GM19467 (cell line): ENCODE results near the gene SSH3.

ENCODE experiments used
- ATAC-seq: cut with Tn5 transposase; IDR thresholded peaks from one replicate; pipeline ENCODE4 v1.9.1; 2021; ENCODE audit warnings: mild to moderate bottlenecking, moderate library complexity; ENCODE audit not compliant: unreplicated experiment

Gene SSH3

DNA sequence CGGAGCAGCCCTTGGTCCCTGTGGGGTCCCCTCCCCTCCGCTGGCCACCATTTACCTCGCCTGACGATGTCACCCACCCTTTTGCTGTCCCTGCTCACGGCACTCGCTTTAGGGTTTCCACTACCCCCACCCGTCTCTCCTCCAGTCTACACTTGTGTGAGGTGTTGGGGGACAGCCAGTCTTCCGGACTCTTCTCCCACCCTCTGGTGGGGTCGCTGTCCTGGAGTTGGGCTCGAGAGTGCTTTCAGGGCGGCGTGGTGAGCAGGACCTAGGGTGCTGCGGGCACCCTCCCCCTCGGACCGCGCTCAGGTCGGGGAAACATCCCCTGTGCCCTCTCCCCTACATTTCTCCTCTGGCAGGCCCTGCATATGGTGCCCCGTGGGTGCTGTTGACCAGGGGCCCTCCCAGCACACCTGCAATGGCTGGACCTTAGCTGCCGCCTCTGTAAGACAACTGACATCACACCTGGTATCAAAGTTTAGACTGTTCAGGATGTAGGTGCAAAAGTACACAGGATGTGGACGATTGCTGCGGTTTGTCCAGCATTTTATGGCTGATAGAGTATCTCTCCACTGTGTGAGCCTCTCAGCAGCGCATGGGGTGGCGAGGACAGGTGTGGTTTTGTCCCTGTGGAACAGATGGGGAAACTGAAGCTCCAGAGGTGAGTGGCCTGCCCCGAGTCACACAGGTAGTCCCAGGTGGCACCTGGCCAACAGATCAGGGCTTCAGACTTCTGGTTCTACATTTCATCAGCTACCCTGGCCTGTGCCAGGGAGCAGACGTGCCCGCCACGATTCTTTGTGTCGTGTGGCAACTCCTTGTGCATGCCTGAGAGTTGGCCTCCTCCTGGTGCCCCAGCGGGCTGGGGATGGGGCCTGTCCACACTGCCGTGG lies 35.9 kb upstream of the SSH3 start:
- no peak for ATAC-seq

DNA sequence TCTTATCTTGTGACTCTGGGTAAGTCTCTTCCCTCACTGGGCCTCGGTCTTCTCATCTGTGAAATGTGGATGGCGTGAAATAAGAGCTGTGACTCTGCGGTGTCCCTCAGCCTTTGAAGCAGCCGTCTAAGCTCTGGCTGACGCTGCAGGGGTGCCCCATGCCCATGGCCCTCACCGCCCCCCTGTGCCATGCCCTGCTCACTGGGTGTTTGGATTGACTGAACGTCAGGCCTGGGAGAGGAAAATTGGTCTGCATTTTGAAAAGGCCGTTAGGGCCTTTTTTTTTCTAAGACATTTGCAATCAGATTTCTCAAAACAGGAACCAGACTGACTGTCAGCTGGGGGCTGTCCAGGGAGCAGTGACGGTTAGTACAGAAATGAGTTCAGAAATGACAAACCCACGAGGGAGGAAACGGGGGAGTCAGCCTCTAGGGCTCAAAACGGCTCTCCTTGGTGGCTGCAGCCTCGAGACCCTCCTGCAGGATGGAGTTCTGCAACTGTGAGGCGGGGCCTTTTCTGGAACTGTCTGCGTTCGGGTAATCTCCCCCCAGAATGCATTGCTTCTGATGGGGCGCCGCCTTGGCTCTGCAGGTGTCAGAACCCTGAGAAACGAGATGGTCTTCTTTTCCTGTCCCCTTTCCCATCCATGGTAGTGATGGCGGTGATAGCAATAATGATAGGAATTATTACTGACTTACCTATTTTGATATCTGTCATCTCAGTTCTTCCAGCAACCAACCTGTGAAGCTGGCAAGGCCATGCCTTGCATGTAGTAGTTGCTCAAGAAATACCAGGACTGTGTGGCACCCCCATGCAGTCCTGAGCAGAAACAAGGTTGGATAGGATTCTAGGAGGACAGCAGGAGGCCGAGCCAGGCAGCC lies 35.0 kb upstream of the SSH3 start:
- ATAC-seq = no peak

DNA sequence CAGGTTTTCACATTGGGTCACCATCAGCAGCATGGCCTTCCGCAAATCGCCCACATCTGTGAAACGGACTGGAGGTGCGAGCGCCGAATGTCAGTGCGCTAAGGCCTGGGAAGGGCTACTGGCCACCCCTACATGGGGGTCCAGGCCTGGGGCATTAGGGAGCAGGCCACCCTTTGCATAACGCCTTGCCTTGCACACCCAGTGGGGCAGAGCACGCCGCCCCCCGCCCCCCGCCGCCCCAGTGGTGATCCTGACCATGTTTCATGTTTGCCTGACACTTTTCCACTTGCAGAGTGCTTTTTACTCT lies 34.4 kb upstream of the SSH3 start:
- no peak for ATAC-seq

DNA sequence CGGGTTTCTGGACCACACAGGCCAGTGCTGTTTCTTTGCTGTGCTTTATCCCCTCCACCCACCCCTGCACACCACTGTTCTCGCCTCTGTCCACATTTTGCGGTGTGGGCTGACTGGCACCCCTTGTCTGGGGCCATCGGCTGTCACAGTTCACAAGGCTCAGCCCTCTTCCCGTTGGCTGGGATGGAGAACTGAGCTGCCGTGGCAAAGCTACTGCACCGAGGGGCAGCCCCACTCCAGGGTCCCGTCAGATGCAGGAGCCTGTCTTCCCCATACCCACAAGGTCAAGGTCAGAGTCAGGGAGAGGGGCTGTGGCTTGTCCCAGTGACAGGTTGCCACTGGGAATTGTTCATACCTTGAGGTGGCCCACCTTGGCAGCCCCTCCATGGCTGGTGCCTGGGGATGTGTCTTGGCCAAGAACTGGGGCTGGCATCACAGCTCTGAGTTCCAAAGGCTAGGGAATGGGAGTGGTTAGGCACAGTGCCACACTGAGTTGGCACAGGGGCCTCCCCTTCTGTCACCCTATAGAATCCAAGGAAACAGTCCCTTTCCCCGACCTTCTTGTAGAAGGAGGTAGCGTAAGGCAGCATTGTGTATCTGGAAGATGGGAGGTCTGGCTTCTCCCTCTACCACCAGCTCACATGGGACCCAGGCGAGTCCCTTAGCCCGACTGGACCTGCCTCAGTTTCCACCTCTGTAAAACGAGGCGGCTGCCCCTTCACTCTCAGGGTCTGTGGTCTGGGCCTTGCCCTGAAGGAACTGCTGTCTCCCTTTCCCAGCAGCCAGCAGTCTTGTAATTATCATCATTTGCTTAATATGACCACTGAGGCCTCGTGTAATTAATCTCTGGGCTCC lies 33.7 kb upstream of the SSH3 start:
- no peak for ATAC-seq

DNA sequence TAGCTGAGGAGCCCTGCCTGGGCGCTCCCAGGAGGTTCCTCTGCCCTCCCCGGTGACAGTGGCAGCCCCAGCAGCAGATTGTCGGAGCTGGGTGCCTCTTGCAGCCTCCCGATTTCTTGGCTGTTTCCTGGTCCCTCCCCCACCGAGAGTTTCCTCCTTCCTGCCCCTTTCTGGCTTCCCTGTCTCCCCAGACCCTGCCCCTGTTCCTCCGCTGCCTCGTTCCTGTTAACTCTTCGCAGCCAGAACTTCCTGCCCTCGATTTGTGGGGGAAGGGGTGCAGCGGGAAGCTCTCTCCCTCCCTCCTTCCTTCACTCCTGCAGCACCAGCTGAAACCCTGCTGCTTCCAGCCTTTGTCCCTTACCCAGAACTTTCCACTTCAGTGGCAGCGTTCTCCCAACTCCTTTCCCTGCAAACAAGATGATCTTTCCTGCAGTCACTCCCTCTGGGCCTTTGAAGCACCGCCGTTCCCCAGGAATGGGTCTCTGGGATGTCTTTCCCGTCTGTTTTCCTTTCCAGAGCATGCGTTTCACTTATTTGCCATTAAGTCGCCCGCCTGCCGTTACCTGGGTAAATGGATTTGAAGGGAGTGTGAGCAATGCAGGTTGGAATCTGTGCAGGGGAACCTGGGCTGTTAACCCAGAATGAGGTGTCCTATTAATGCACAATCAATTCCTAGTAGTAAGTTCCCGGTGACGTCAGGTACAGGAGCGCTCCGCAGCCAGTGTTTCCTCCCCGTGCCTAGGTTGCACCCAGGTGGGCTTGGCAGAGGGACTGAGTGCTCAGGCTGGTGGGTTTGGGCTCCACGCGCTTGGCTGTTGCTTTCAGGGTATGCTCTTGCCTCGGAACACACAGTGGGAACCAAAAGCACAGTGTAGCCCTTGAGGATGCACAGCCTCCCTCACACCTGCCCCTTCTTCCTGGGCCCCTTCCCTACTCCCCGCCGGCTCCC lies 32.8 kb upstream of the SSH3 start:
- no peak for ATAC-seq

DNA sequence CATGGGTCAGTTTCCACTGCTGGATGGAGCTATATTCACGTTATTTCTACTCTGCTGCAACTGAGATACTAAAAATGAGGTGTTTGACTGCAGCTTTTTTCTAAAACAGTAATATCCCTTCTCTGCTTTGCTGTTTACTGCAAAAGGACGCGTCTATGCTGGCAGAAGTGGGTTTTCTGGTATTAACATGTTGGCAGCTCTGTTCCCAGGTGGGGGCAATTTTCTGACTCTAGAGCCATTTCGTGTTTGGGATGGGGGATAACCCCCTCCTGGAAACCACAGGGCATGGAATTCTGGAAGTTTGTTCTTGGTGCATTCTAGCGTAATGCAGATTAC lies 32.2 kb upstream of the SSH3 start:
- no peak for ATAC-seq

DNA sequence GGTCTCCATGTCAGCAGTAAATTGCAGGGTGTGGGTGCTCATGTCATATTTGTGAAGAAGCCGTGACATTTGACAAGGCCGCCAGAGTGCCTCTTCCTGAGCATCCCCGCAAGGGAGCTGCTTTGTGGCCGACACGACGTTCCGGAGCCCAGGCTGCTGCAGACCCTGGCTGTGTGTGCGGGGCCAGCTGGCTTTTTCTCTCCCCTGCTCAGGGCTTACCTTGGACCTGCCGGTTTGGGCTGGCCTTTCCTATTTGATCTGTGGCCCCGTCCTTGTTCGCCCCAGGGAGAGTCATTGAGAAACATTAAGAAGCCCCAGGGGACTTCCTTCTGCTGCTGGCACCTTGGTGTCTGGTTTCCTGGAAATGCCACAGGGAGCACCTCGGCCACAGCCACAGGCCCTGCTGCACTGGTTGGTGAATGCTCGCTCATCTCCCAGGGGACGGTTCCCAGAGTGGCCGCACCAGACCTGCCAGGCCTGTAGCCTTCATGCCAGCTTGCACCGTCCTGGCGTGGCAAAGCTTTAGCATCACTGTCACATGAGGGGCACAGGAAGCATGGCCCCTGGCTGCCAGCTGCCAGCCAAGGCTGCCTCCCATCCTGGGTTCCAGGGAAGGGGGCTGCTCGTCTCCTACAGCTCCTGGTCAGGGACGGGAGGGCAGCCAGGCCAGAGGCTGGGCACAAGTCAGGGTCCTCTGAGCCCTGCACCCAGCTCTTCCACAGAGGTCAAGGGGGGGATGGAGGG lies 31.6 kb upstream of the SSH3 start:
- no peak for ATAC-seq

DNA sequence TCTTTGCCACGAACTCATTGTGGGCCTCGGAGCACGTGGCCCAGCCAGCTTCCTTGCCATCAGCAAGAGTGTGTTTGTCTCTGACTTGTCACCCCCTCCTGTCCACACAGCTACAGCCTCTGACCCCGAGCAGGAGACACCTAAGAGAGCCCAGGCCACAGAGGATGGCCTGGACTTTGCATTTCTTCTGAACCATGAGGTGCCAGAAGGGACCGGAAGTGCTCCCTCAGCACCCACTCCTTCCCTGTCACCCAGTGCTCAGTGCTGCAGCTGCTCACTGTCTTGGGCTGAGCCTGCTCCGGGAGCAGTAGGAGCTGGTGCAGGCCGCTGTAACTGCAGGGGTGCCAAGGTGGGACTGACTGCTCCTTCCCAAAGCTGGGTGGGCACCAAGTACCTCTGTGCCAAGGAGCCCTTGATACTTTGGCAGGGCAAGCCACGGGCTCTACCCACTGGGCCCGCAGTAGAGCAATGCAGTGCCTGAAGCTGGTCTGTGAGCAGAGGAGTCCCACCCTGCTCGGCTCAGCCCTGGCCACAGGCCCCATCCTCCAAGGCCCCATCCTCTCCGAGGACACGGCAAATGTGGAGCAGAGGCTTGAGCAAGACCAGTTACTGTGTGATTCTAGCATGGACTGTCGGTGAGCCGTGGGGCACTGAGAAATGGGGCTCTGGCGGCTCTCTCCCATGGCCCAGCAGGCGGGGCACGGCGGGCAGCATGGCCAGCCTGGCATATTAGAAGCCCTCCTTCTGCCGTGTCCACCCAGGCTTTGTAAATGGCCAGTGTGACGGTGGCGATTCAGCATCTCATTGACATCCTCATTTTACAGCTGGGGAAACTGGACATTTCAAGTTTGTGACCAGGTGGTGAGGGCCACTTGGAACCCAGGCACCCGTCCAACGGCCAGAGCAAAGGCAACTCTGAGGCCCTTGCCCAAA lies 30.7 kb upstream of the SSH3 start:
- ATAC-seq = no peak

DNA sequence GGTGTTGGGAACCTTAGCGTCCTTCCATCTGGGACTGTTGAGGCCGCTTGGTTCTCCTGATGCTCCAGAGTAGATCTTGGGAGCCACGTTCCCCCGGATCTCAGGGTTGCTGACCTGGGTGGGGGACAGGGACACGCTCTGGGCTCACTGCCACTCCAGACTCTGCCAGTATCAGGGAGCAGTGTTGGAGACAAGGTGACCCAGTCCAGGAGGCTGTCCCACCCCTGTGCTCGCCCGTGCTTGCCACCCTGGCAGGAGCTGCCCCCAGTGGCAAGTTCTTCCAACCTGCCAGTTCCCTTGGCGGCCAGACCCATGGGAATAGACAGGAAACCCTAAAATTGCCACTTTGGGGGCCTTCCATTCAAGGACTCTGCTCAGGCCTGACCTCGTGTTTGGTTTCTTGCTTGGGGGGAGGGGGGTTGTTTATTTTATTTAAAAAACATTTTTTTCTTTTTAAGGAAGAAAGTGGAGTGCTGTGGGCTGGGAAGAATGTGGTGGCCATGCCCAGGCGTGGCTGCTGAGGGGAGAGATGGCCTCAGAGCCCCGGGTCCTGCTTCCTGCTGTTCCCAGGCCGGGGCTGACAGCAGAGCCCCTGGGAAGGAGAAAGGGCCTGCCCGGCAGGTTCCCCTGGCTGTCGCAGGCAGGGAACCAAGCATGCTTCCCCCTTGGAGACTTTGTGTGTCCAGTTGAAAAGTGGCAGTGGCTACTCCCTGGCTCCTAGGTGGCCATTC lies 29.9 kb upstream of the SSH3 start:
- ATAC-seq = no peak

DNA sequence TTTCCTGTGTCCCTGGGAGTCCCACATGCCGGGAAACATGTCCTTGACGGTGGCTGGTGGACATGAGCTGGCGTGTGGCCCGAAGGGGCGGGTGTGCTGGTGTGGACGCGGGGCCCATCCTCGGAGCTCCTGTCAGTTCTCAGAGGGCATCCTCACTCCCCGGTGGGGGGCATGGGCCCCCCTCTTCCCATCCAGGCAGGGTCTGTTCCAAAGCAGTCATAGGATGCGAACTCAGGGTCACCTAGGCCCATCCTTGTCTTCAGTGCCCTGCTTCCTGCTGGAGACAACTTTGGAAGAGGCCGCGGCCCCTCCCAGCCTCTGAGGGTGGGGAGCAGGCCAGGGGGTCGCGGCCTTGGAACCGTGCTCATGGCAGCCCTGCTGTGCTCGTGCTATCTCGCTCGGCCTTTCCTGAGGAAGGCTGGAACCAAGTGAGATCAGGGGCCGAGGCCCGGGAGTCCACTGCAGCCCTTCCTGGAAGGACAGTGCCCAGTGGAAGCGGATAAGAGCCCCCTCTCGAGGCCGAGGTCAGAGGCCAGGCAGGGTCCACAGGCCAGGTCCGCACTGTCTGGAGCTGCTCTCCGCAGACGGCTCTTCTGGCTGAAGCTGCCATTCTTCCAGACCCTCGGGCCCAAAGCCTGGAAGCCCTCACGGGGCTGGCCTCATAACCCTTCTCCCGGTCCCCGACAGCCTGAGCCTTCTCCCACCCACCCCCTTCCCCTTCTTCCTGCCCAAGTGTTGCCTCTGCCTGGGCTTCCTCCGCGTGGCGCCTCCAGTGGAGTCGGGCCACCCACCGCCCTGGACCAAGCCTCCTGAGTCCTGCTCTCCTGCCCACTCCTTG lies 28.3 kb upstream of the SSH3 start:
- no peak for ATAC-seq

DNA sequence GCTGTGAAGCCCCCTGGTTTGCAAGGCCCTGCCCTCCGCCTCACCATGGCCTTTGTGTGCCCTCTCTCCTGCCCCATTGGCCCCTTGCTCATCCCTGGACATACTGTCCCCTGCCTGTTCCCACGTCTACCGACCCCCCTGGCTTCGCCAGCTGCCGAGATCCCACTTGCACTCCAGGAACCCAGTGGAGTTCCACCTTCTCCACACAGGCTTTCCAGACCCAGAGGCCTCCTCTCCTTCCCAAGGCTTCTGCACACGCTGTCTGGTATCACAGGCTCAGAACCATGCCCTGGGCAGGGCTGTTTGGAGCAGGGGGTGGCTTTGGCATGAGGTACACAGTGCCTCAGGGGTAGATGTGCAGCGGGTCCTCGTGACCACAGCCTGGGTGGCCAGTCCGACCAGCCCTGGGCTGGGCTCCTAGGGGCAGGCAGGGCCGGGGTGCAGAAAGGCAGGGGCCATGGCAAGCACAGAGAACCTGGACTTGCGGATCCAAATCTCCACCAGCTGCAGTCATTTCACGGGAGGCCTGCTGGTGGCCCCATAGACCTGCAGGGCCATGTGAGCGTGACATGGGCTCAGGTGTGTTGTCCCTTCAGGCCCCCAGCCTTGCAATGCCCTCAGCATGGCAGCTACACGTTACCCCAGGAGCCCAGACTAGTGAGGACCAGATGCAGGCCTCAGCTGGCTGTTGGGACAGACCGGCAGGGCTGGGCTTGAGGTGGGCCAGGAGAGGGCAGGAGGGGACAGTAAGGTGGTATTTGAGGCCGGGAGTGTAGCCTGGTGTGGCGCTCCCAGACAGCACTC lies 27.5 kb upstream of the SSH3 start:
- no peak for ATAC-seq

DNA sequence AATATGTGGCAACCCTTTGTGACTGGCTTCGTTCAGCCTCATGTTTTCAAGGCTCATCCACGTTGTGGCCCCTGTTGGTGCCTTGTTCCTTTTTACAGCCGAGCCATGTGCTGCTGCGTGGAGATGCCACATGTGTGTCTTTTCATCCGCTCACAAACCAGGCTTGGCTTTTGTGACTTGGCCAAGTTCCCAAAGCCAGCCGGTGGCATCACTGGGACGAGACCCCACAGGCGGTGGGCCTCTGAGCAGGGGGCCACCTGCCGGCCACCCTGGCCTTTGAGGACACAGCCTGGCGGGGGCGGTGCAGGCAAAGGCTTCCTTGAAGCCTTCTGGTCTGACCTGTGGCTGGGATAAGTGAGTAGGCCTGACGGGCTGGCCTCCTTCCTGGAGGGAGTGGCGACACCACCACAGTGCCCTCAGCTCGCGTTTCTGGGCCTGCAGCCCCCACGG lies 26.5 kb upstream of the SSH3 start:
- no peak for ATAC-seq

DNA sequence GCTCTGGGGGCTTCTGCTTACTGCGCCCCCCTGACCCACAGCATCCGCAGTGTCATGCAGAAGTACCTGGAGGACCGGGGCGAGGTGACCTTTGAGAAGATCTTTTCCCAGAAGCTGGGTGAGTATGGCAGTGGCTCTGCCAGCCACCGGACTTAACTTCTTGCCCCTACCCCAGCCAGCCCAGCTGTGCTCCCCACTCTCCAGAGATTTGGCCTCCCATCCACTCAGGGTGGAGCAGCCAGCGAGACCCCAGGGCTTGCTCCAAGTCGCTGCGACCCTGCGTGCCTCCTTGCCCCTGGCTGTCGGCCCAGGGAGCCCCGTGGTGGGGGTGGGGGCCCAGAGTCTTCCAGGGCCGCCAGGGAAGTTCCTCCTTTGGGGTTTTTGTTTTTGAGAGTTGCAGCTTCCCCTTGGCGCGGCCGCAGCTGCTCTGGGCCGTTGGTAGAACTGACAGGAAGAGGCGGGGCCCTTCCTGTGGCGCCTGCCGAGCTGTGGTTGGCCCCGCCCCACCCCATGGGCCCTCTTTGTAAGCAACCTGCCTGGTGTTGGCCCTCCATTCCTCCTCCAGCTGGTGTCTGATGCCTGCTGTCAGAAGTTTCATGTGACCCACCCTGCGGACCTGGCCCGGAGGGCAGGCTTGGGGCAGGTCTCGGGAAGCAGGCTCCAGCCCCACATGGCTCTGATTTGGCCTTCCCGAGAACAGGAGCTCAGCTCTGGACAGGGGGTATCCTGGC lies 25.9 kb upstream of the SSH3 start:
- ATAC-seq = peak; percentile 57

DNA sequence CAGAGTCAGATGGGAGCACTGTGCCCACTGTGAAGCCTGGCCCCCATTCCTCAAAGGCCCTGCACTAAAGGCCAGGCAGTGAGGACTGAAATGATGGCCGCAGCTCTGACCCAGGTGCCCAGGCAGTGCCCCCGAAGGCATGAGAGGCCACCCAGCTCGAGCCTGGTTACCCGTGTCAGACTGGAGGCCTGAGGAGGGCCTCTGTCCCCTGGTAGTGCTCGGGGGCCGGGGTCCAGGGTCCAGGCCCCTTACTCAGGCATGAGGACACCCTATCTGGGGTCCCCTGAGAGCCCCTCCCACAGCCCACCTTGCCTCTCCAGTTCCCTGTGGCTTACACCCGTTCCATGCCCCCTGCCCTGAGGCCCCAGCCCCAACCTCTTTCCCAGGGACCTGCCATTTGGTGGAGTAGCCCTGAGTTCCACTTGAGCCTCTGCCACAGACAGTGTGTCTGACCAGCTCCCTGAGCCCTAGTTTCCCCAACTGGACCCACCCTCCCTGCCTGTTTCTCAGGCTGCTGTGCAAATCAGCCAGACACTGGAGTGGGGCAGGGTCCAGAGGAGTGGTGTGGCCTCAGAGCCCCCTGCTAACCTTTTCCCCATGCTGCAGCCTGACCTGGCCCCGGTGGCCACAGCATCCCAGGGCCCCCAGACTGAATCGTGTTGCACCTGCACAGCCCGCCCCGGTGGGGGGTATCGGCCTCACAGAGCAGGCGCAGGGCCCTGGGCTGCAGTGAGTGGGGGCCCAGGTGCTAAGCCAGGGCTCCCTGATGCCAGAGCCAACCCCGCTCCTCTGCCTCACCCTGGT lies 25.0 kb upstream of the SSH3 start:
- ATAC-seq = no peak
